Thyroid gland (tissue), 4 donors: Measurements from ENCODE around the gene ULBP2. TPM values are rescaled to one million over a fixed set of nuclear protein-coding genes. Genes with fewer than 3 reads are reported as not detected.
"Not testable (repeated sequence)": the region's sequence is repeated elsewhere in the genome, so short reads cannot be mapped to it uniquely, and the experiment has no call there.

ENCODE experiments used
- DNase-seq, 2 donors: peaks; one replicate each; pipeline ENCODE4 v3.0.0-alpha.2; 2019
- H3K27ac ChIP-seq, 3 donors: fragments of 200-600 bp; sonication (generic); 1 replicate in 2 of 3; 2 replicates in 1 of 3; pipeline ENCODE4 v1.5.1; 2016 to 2019; ENCODE audit warnings: mild to moderate bottlenecking in 1 of 3, moderate library complexity in 1 of 3
- H3K27me3 ChIP-seq: fragments of 200-600 bp; sonication (generic); one replicate; pipeline ENCODE4 v1.5.1; 2019
- H3K36me3 ChIP-seq, 2 donors: fragments of 200-600 bp; sonication (generic); one replicate each; pipeline ENCODE4 v1.5.1; 2016 to 2019
- H3K4me1 ChIP-seq, 2 donors: fragments of 200-600 bp; sonication (generic); one replicate each; pipeline ENCODE4 v1.5.1; 2017 to 2019
- H3K4me3 ChIP-seq, 3 donors: fragments of 200-600 bp; sonication (generic); replicated peaks in 1 of 3; 1 replicate in 2 of 3; 2 replicates in 1 of 3; pipeline ENCODE4 v1.5.1; 2016; ENCODE audit warnings: mild to moderate bottlenecking in 1 of 3
- H3K9me3 ChIP-seq: fragments of 200-600 bp; sonication (generic); one replicate; pipeline ENCODE4 v1.5.1; 2017
- CTCF ChIP-seq, 6 experiments: fragments of 200-600 bp in 3 of 6; fragments of 450-650 bp in 3 of 6; sonication (generic) in 3 of 6; IDR thresholded peaks; one replicate each; pipeline ENCODE4 v1.5.1; 2016 to 2019; ENCODE audit warnings: antibody characterized with exemption in 6 of 6, mild to moderate bottlenecking in 2 of 6, inconsistent platforms in 1 of 6, moderate library complexity in 1 of 6
- POLR2A ChIP-seq, 2 donors: fragments of 450-650 bp; IDR thresholded peaks; one replicate each; pipeline ENCODE4 v1.6.1; 2017; ENCODE audit warnings: antibody characterized with exemption in 2 of 2, mild to moderate bottlenecking in 2 of 2, moderate library complexity in 1 of 2
- WGBS, 2 donors: methylation state at CpG; one replicate each; pipeline ENCODE4 v1.1.5; 2017; 5-methylcytosine and 5-hydroxymethylcytosine counted together
- intact Hi-C: fragments of 100-400 bp; cut with DNase I; formaldehyde crosslinking; loops from one replicate; pipeline ENCODE4 v1.15.1; 2023
- total RNA-seq, 4 donors: library from RNA; depleted of rRNA; stranded (reverse); fragments of >200 nt; gene quantifications; one replicate each; pipeline ENCODE4 v1.2.3, GENCODE V29; 2016

The ULBP2 gene
- total RNA-seq, 4 donors from 2014 or later = 0.78 to 1.5 TPM; not detected in 2

- WGBS, 2 donors = 91 to 96% methylated on average over 10 of the region's 10 CpGs
- Histone ChIP-seq H3K9me3 (no peaks in the 10 kb centered on the region), H3K36me3 (no peaks in the 10 kb centered on the region), H3K27me3 (no peaks in the 10 kb centered on the region), H3K27ac (no peak overlapping the region), H3K4me3 (no peak overlapping the region), H3K4me1 (no peaks in the 10 kb centered on the region)
- intact Hi-C loops = no loop called here
- TF ChIP-seq POLR2A (IDR thresholded peaks at IDR 0.05) (no peak), CTCF (IDR thresholded peaks at IDR 0.05) (no peak)
- DNase-seq = no peak
Observed at GRCh38 chr6:149915970-149916865, 25.6 kb upstream of the ULBP2 start.

GRCh38 chr6:149917679-149918078 lies 24.1 kb upstream of the ULBP2 start:
- intact Hi-C loops = no loop called here
- H3K9me3 ChIP-seq = no peaks in the 10 kb centered on the region
- WGBS, 2 donors = 99 to 100% methylated on average over 2 of the region's 2 CpGs
- no peak for DNase-seq
- no peak for TF ChIP-seq POLR2A (IDR thresholded peaks at IDR 0.05)
- TF ChIP-seq CTCF (IDR thresholded peaks at IDR 0.05) = no peak
- H3K27ac ChIP-seq = no peak overlapping the region
- no peaks in the 10 kb centered on the region for H3K36me3 ChIP-seq
- H3K4me1 ChIP-seq = peaks cover 0 to 5% of the 10 kb centered on the region in 2 donors
- no peaks in the 10 kb centered on the region for H3K27me3 ChIP-seq
- H3K4me3 ChIP-seq = no peak overlapping the region

DNA sequence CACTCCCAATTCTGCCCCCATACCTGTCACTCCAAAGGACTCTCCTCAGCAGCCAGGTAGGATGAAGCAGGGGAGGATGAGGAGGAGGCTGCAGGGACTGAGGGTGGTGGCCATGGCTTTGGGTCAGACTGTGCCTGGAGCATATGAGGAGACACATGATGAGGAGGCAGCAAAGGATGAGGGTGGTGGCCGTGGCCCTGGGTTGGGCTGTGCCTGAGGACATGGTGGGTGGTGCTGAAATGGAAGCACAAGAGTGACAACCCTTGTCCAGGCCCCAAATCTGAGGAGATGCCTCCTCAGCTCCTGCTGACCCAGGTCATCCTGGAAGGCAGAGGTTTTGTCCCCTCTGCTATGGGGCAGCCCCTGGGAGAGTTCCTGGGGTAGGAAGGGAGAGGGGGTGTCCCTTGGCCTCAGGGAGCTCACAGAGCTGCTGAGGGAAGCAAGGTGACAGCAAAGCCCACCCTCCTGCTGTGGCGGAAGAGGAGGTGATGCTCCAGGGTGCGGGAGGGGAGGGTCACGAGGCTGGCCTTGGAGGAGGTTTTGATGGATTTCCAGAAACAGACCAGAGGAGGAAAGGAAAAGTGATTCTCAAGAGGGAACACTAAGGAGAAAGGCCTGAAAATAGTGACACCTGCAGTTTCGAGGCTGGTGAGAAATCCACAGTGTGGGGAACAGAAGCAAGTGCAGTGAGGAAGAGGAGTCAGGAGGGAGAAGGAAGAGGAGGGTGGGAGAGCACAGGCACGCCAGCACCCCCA lies 23.5 kb upstream of the ULBP2 start:
- TF ChIP-seq POLR2A (IDR thresholded peaks at IDR 0.05) = no peak
- TF ChIP-seq CTCF (IDR thresholded peaks at IDR 0.05) = no peak
- intact Hi-C loops = no loop called here
- Histone ChIP-seq H3K27me3 (no peaks in the 10 kb centered on the region), H3K4me3 (no peak overlapping the region), H3K36me3 (no peaks in the 10 kb centered on the region), H3K9me3 (no peaks in the 10 kb centered on the region), H3K27ac (no peak overlapping the region), H3K4me1 (peaks cover 1 to 8% of the 10 kb centered on the region in 2 donors)
- 91% methylated on average over 6 of the region's 6 CpGs for WGBS, 2 donors
- DNase-seq = no peak

DNA sequence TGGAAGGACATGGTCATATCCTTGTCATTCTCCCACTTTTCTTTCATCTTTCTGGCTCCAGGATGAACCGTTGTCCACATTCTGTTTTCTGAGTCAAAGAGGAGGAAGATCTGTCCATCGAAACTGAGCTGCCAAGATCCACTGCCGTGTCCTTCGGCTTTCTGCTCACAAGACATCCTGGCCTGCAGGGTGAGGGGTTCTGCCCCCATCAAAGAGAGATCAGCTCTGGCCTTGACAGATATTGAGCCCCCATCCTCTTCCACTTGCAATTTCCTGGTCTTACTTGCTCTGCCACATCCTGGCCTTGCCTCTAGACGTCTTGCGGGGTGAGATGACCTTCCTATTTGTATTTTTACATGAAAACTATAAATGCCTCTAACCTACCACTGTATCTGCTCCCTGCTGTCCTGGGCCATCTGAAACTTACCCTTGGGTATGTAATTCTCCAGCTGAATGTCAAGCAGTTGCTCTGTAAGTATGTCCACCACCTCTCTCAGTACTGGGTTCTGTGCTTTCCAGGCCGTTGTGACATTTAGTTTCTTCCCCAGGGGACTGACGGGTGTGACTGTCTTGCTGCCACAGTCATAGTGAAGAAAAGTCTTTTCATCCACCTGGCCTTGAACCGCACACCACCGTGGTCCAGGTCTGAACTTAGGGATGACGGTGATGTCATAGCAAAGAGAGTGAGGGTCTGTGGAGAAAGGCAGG lies 22.5 kb upstream of the ULBP2 start:
- H3K27ac ChIP-seq, H3K27me3 ChIP-seq, intact Hi-C loops, H3K9me3 ChIP-seq, DNase-seq, H3K36me3 ChIP-seq, H3K4me3 ChIP-seq: not testable (repeated sequence)
- H3K4me1 ChIP-seq = peaks cover 4 to 13% of the 10 kb centered on the region in 2 donors
- WGBS, 2 donors = 87% methylated on average over 11 of the region's 11 CpGs

DNA sequence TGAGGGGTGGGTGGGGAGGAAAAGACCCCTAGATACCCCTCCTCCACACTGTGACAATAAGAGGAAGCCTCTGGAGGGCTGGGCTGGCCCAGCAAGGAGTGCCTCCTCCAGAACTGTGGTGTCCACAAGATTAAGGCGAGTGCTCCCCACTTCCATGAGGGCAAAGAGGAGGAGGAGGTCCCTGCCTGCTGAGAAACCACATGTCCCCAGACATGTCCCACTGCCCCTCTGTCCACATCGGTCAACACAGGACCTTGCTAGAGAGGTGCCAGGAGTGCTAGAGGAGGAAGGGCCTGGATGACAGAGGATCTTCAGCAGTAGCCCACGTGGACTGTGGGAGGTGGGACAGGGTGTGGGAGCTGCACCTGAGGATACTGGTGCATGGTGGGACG lies 22.0 kb upstream of the ULBP2 start:
- DNase-seq = no peak
- 87 to 91% methylated on average over 4 of the region's 4 CpGs for WGBS, 2 donors
- no peak overlapping the region for H3K4me3 ChIP-seq

More for the DNA sequence above, 22.0 kb upstream of the ULBP2 start:
- Histone ChIP-seq H3K4me1 (peaks cover 4 to 14% of the 10 kb centered on the region in 2 donors), H3K9me3 (no peaks in the 10 kb centered on the region), H3K36me3 (no peaks in the 10 kb centered on the region), H3K27me3 (no peaks in the 10 kb centered on the region), H3K27ac (no peak overlapping the region)
- no peak for TF ChIP-seq CTCF (IDR thresholded peaks at IDR 0.05)
- TF ChIP-seq POLR2A (IDR thresholded peaks at IDR 0.05) = no peak
- intact Hi-C loops = no loop called here
